ENCODE measurements around the gene ZNF783.
A peak's percentile ranks its signal among the peaks of the same experiment; 100 is the strongest.

ZNF783 gene

DNA sequence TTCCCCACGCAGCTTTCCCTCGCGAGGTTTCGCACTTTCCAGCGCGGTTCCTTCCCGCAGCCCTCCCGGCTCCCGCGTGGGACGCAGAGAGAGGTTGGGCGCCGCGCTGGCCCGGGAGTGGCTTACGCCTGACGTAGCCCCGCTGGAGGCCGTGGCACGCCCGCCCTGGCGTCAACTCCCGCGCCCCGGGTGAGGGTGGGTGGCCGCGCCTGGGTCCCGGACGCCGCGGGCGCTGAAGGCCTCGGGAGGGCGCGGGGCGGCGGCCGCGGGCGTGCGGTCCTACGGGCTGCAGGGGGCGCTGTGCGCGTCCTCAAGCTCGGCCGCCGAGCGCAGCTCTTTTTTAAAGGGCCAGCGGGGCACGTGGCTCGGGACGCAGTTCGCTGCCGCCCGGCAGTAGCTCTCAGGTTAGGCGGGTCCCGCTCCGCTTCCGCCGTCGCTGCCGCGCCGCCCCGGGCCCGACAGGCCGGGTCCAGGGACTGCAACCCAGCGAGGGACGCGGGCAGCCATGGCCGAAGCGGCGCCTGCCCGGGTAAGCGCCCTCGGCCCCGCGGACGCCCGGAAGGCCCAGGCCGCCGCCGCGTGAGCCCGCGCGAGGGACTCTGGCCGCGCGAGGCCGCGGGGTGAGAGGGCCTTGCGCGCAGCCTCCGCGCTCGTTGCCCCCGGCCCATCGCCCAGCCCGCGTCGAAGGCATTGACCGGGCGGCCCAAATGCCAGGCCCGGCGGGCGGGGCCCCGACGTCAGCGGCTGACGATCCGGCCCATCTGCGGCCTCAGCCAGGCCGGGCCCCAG, at the start of gene ZNF783:
Gene ZNF783, plus strand, starts transcription at position 368 of the 789 bp plus-strand sequence. Its CDS starts 138 bp downstream, at position 506.
- Mint-ChIP-seq H3K27ac (no peak within 1 kb of the TSS), H3K4me1 (peaks cover 11% of the 10 kb centered on the region), H3K4me3 (peak within 1 kb of the TSS; percentile 80), H3K36me3 (ENCODE audit: low read depth) (peaks cover 25% of the 10 kb centered on the region), H3K27me3 (ENCODE audit: low read depth, poor library complexity) (peaks cover 3% of the 10 kb centered on the region), H3K9me3 (no peaks in the 10 kb centered on the region)
- DNase-seq = peak; percentile 84
- TF ChIP-seq, protein P1, sequence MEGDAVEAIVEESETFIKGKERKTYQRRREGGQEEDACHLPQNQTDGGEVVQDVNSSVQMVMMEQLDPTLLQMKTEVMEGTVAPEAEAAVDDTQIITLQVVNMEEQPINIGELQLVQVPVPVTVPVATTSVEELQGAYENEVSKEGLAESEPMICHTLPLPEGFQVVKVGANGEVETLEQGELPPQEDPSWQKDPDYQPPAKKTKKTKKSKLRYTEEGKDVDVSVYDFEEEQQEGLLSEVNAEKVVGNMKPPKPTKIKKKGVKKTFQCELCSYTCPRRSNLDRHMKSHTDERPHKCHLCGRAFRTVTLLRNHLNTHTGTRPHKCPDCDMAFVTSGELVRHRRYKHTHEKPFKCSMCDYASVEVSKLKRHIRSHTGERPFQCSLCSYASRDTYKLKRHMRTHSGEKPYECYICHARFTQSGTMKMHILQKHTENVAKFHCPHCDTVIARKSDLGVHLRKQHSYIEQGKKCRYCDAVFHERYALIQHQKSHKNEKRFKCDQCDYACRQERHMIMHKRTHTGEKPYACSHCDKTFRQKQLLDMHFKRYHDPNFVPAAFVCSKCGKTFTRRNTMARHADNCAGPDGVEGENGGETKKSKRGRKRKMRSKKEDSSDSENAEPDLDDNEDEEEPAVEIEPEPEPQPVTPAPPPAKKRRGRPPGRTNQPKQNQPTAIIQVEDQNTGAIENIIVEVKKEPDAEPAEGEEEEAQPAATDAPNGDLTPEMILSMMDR (IDR thresholded peaks at IDR 0.05) = peak; percentile 56

DNA sequence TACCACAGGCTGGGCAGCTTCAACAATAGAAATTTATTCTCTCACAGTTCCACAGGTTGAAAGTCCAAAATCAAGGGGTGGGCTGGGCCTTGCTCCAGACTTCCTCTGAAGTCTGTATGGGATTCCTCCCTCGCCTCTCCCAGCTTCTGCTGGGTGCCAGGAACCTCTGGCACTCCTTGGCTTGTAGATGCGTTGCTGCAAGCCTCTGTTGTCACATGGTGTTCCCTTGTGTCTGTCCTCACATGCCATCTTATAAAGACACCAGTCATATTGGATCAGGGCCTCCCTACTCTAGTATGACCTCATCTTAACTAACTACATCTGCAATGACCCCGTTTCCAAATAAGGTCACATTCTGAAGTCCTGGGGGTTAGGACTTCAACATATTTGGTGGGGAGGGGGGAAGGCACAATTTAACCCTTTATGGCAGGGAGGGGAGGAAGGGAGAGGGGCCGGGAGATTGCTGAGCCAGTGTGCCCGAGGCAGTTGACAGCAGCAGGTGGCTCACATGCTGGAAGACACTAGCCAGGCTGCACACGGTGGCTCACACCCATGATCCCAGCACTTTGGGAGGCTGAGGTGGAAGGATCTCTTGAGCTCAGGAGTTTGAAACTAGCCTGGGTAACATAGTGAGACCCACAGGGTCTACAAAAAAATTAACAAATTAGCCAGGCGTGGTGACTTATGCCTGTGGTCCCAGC, 47.8 kb upstream of the ZNF783 start:
- no peaks in the 10 kb centered on the region for H3K27me3 Mint-ChIP-seq (ENCODE audit: low read depth, poor library complexity)
- H3K4me1 Mint-ChIP-seq = no peaks in the 10 kb centered on the region
- no peaks in the 10 kb centered on the region for H3K9me3 Mint-ChIP-seq
- H3K36me3 Mint-ChIP-seq (ENCODE audit: low read depth) = peaks cover 91% of the 10 kb centered on the region
- TF ChIP-seq, protein P1 (IDR thresholded peaks at IDR 0.05) = no peak
- H3K27ac Mint-ChIP-seq = no peak overlapping the region
- no peak for DNase-seq
- no peak overlapping the region for H3K4me3 Mint-ChIP-seq

DNA sequence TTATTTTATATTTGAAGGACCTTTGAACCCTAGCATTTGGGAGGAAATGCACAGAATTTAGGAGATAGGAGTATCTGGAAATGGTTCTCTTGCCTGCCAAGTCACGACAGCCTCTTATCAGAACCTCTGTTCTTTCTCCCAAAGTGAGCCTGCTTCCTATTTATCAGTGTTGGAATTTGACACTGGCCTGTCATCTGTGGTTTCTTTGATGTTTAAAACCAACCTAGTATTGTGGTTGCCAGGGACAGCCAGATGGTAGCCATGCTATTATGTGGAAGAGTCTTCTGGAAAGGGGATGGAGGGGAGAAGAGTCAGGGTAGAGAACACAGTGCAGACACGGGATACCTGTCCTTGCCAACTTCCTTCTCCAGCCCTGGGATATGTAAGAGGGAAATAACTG, 45.6 kb upstream of the ZNF783 start:
- peaks cover 4% of the 10 kb centered on the region for H3K27me3 Mint-ChIP-seq (ENCODE audit: low read depth, poor library complexity)
- H3K27ac Mint-ChIP-seq = no peak overlapping the region
- no peaks in the 10 kb centered on the region for H3K9me3 Mint-ChIP-seq
- no peak for DNase-seq
- H3K4me1 Mint-ChIP-seq = peaks cover 7% of the 10 kb centered on the region
- H3K36me3 Mint-ChIP-seq (ENCODE audit: low read depth) = peaks cover 85% of the 10 kb centered on the region
- H3K4me3 Mint-ChIP-seq = no peak overlapping the region
- TF ChIP-seq, protein P1 (IDR thresholded peaks at IDR 0.05) = no peak

DNA sequence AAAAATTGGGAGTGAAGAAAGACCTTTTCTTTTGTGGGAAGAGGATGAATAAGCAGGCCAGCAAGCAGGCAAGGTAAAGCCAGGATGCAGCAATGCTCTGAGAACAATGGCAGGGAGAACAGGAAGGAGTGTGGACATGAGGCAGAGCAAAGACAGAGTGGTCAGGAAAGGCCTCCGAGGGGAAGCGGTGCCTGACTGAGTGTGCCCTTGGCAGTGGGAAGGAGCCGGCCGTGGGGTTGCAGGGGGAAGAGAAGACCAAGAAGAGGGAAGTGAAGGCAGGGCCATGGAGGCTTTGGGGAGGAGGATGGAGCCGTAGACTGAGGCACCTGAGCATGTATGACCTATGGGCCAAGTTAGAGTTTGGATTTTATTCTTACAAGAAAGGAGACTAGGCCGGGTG, 44.4 kb upstream of the ZNF783 start:
- DNase-seq = no peak
- TF ChIP-seq, protein P1 (IDR thresholded peaks at IDR 0.05) = no peak
- Mint-ChIP-seq H3K36me3 (ENCODE audit: low read depth) (peaks cover 81% of the 10 kb centered on the region), H3K27me3 (ENCODE audit: low read depth, poor library complexity) (peaks cover 4% of the 10 kb centered on the region), H3K9me3 (no peaks in the 10 kb centered on the region), H3K27ac (peak overlapping the region; percentile 18), H3K4me3 (no peak overlapping the region), H3K4me1 (peaks cover 7% of the 10 kb centered on the region)

DNA sequence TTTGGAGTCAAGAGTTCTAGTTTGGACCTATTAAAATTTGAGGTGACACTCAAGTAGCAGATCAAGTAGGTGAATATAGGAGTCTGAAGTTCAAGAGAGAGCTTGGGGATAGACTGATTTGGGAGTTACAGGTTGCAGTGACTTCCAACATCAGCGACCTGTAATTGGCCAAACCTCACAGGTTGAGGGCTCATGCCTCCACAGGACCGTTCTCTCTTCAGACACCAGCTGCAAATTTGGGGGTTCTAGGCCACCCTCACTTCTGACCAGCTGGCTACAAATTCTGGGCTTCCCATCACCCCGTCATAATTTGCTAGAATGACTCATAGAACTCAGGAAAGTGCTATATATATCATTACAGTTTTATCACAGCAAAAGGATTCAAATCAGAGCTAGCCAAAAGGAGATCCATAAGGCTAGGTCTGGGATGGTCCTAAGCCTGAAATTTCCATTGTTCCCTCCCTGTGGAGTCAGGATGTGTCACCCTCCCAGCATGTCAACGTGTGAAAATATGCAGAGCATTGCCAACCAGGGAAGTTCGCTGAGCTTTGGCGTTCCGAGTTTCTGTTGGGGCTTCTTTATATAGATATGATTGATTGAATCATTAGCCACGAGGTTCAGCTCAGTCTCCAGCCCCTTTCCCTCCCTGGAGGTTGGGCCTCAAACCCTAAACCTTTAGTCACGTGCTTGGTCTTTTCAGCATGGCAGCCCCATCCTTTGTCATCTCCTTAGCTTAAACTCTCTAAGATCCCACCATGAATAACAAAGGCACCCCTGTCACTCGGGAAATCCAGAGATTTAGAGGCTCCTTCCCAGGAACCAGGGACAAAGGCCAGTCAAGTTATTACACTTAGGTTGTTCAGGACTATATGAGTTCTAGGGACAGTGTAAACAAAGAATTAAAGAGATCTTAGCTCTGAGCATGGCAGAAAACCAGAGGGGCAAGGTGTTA, 43.3 kb upstream of the ZNF783 start:
- H3K4me1 Mint-ChIP-seq = peaks cover 7% of the 10 kb centered on the region

More for the DNA sequence above, 43.3 kb upstream of the ZNF783 start:
- H3K4me3 Mint-ChIP-seq = no peak overlapping the region
- peaks cover 4% of the 10 kb centered on the region for H3K27me3 Mint-ChIP-seq (ENCODE audit: low read depth, poor library complexity)
- no peak for DNase-seq
- peaks cover 71% of the 10 kb centered on the region for H3K36me3 Mint-ChIP-seq (ENCODE audit: low read depth)
- TF ChIP-seq, protein P1 (IDR thresholded peaks at IDR 0.05) = no peak
- no peaks in the 10 kb centered on the region for H3K9me3 Mint-ChIP-seq
- peak overlapping the region; percentile 43 for H3K27ac Mint-ChIP-seq

Data from nephron progenitor cell (in vitro differentiated cells).